NB4 (cell line): ENCODE data around the gene ZNF512B.

Source experiments
- DNase-seq: peaks from one replicate; pipeline ENCODE4 v3.0.0; 2010; ENCODE audit warnings: low read depth
- H3K4me3 ChIP-seq: one replicate; pipeline ENCODE4 v1.5.1; 2011; ENCODE audit warnings: mild to moderate bottlenecking, low read depth, low read length, moderate library complexity
- MYC ChIP-seq: IDR thresholded peaks from 2 replicates; pipeline ENCODE4 v1.6.1; 2011; ENCODE audit warnings: low read depth, low read length
- POLR2A ChIP-seq: IDR thresholded peaks from 2 replicates; pipeline ENCODE4 v1.6.1; 2011; ENCODE audit warnings: mild to moderate bottlenecking; ENCODE audit not compliant: insufficient read length; ENCODE audit errors: extremely low read depth
- TF ChIP-seq, protein P1 (sequence below): IDR thresholded peaks from 2 replicates; pipeline ENCODE4 v1.6.1; 2011; ENCODE audit warnings: low read depth, low read length
- TF ChIP-seq, protein P2 (sequence below): IDR thresholded peaks from one replicate; pipeline ENCODE4 v1.5.1; 2012; ENCODE audit warnings: low read depth, low read length

The ZNF512B gene

GRCh38 chr20:63955827-63956663 lies 13.7 kb downstream of the ZNF512B start, which contains the start of gene UCKL1:
Gene UCKL1 (minus strand): TSS chr20:63956416. CDS start chr20:63956372, 44 bp downstream.
- peak; percentile 95 for DNase-seq
- TF ChIP-seq, protein P1, sequence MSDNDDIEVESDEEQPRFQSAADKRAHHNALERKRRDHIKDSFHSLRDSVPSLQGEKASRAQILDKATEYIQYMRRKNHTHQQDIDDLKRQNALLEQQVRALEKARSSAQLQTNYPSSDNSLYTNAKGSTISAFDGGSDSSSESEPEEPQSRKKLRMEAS, result peak; percentile 96
- TF ChIP-seq MYC (peak; percentile 96), POLR2A (peak; percentile 86)
- TF ChIP-seq, protein P2, sequence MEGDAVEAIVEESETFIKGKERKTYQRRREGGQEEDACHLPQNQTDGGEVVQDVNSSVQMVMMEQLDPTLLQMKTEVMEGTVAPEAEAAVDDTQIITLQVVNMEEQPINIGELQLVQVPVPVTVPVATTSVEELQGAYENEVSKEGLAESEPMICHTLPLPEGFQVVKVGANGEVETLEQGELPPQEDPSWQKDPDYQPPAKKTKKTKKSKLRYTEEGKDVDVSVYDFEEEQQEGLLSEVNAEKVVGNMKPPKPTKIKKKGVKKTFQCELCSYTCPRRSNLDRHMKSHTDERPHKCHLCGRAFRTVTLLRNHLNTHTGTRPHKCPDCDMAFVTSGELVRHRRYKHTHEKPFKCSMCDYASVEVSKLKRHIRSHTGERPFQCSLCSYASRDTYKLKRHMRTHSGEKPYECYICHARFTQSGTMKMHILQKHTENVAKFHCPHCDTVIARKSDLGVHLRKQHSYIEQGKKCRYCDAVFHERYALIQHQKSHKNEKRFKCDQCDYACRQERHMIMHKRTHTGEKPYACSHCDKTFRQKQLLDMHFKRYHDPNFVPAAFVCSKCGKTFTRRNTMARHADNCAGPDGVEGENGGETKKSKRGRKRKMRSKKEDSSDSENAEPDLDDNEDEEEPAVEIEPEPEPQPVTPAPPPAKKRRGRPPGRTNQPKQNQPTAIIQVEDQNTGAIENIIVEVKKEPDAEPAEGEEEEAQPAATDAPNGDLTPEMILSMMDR, result no peak
- H3K4me3 ChIP-seq, result peak within 1 kb of the TSS; percentile 64

DNA sequence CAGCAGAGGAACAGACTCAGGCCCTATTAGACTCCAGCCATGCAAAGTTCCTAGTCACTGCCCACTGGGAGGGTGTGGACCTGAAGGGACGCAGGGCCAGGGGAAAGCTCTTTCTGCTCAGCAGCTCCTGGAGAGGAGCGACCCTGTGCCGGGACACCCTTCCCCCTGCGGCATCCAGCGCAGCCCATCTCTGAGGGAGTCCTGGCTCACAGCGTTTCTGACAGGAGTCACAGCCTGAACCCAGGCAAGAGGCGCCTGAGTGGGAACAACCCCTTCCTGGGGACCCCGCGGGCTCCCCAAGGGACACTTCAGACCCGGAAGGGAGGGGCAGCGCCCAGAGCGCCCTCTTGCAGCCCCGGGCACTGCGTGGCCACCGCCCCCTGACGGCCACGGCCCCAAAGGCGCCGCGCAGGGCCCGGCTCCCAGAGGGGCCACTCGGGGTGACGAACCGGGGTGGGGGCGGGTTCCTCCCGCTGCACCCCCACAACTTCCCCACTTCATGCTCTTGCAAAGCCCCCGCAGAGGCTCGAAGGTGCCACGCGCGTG lies 14.4 kb downstream of the ZNF512B start:
- TF ChIP-seq, protein P2, result peak; percentile 47
- TF ChIP-seq MYC (peak; percentile 45), POLR2A (no peak)
- H3K4me3 ChIP-seq, result peak overlapping the region; percentile 64
- peak; percentile 83 for DNase-seq

DNA sequence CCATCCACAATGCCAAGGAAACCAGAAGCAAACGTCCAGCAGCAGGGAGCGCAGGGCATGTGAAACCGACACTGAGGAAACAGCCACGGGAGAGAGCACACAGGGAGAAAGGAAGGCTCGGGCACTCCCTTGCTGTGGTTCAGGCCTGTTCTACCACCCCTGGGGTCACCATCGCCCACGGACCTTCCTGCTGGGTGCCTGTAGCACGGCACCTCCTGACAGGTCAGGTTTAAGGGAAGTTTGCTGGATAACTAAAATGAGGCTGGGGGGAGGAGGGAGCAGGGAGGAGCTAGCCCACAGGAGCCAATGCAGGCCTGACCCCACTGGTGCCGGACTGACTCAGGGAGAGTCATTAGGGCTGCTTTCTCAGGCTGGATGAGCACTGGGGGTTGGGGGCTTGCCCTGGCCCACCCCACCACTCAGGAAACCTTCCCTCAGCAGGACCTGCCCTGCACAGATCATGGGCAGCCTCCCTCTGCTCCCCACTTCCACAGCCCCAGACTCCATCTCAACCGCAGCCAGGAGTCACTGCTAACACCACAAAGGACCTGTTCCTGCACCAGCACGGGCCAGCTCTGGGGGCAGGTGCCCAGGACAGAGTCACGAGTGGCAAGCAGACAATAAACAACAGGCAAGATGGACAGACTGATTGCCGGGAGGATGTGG lies 15.8 kb downstream of the ZNF512B start:
- no peak overlapping the region for H3K4me3 ChIP-seq
- TF ChIP-seq, protein P1, result no peak
- no peak for TF ChIP-seq POLR2A
- no peak for TF ChIP-seq MYC
- TF ChIP-seq, protein P2, result no peak
- DNase-seq, result no peak

GRCh38 chr20:63952769-63953168 lies 17.0 kb downstream of the ZNF512B start:
- no peak for DNase-seq
- no peak overlapping the region for H3K4me3 ChIP-seq
- TF ChIP-seq POLR2A, result no peak
- TF ChIP-seq, protein P1, result no peak
- TF ChIP-seq MYC, result no peak
- TF ChIP-seq, protein P2, result no peak

GRCh38 chr20:63952210-63952535 lies 17.6 kb downstream of the ZNF512B start:
- H3K4me3 ChIP-seq, result no peak overlapping the region
- no peak for DNase-seq
- TF ChIP-seq MYC (no peak), POLR2A (no peak)
- TF ChIP-seq, protein P1, result no peak
- TF ChIP-seq, protein P2, result no peak
